Mesendoderm (in vitro differentiated cells): Measurements from ENCODE around the gene PLEKHG4B.

Source experiments
- DNase-seq: peaks from one replicate; pipeline ENCODE4 v3.0.0; 2013
- H2AK5ac ChIP-seq: 2 replicates; pipeline ENCODE4 v1.6.1; 2013; ENCODE audit warnings: low read length, inconsistent platforms
- H2BK120ac ChIP-seq: 2 replicates; pipeline ENCODE4 v1.6.1; 2013; ENCODE audit warnings: low read depth, mild to moderate bottlenecking, low read length, moderate library complexity, mixed read lengths
- H2BK15ac ChIP-seq: replicated peaks from 2 replicates; pipeline ENCODE4 v1.6.1; 2013; ENCODE audit warnings: low read depth, mild to moderate bottlenecking, moderate library complexity
- H2BK5ac ChIP-seq: 2 replicates; pipeline ENCODE4 v1.6.1; 2013; ENCODE audit warnings: low read length, inconsistent platforms
- H3K18ac ChIP-seq: 2 replicates; pipeline ENCODE4 v1.6.1; 2013; ENCODE audit warnings: mild to moderate bottlenecking, low read length, mixed read lengths
- H3K23ac ChIP-seq: one replicate; pipeline ENCODE4 v1.6.1; 2013; ENCODE audit warnings: low read length
- H3K27ac ChIP-seq: 2 replicates; pipeline ENCODE4 v1.5.1; 2013; ENCODE audit warnings: low read depth, mild to moderate bottlenecking, inconsistent platforms, low read length, moderate library complexity
- H3K27me3 ChIP-seq: 2 replicates; pipeline ENCODE4 v1.6.1; 2013; ENCODE audit warnings: low read length, control low read depth, mild to moderate bottlenecking, inconsistent platforms; ENCODE audit not compliant: insufficient read depth, poor library complexity
- H3K36me3 ChIP-seq: 2 replicates; pipeline ENCODE4 v1.6.1; 2013; ENCODE audit warnings: low read length, inconsistent platforms; ENCODE audit not compliant: control insufficient read depth, insufficient read depth
- H3K4ac ChIP-seq: one replicate; pipeline ENCODE4 v1.6.1; 2013; ENCODE audit warnings: low read depth, mild to moderate bottlenecking, low read length, moderate library complexity
- H3K4me1 ChIP-seq: 2 replicates; pipeline ENCODE4 v1.6.1; 2013; ENCODE audit warnings: low read depth, low read length, inconsistent platforms; ENCODE audit not compliant: control insufficient read depth
- H3K4me2 ChIP-seq: 2 replicates; pipeline ENCODE4 v1.6.1; 2013; ENCODE audit warnings: low read length
- H3K4me3 ChIP-seq: 2 replicates; pipeline ENCODE4 v1.5.1; 2013; ENCODE audit warnings: mild to moderate bottlenecking, low read length
- H3K56ac ChIP-seq: one replicate; pipeline ENCODE4 v1.6.1; 2013; ENCODE audit warnings: low read length
- H3K79me1 ChIP-seq: 2 replicates; pipeline ENCODE4 v1.6.1; 2013; ENCODE audit warnings: low read length, inconsistent platforms
- H3K79me2 ChIP-seq: 2 replicates; pipeline ENCODE4 v1.6.1; 2013; ENCODE audit warnings: mild to moderate bottlenecking, low read length; ENCODE audit not compliant: control insufficient read depth, insufficient read depth
- H3K9ac ChIP-seq: 2 replicates; pipeline ENCODE4 v1.6.1; 2013; ENCODE audit warnings: low read length, inconsistent platforms
- H4K5ac ChIP-seq: one replicate; pipeline ENCODE4 v1.6.1; 2013; ENCODE audit warnings: low read length
- H4K8ac ChIP-seq: one replicate; pipeline ENCODE4 v1.6.1; 2013; ENCODE audit warnings: low read depth, mild to moderate bottlenecking, control low read depth, low read length, moderate library complexity
- WGBS: extraction: QIAGEN DNeasy Blood & Tissue Kit; methylation state at CpG from one replicate; pipeline ENCODE4 v1.1.7; 2013; ENCODE audit warnings: low lambda C conversion rate, missing lambda C conversion rate; ENCODE audit not compliant: insufficient coverage; ENCODE audit errors: extremely low coverage; 5-methylcytosine and 5-hydroxymethylcytosine counted together

Gene PLEKHG4B

GRCh38 chr5:149745-150485 is 57.9 kb downstream of the PLEKHG4B start:
- Histone ChIP-seq H3K4ac (no peak overlapping the region), H3K9ac (no peak overlapping the region), H3K56ac (no peak overlapping the region), H3K27ac (no peak overlapping the region), H2BK15ac (no peak overlapping the region), H3K23ac (no peak overlapping the region), H4K8ac (no peak overlapping the region), H4K5ac (no peak overlapping the region), H3K4me1 (no peaks in the 10 kb centered on the region), H3K4me2 (no peak overlapping the region), H3K36me3 (peaks cover 7% of the 10 kb centered on the region), H2BK120ac (no peak overlapping the region), H3K27me3 (no peaks in the 10 kb centered on the region), H3K4me3 (no peak overlapping the region), H3K79me2 (no peaks in the 10 kb centered on the region), H2BK5ac (no peak overlapping the region), H3K18ac (no peak overlapping the region), H2AK5ac (no peak overlapping the region), H3K79me1 (no peaks in the 10 kb centered on the region)
- no peak for DNase-seq
- no CpG with 5 or more reads among the region's 6 CpGs for WGBS

- Histone ChIP-seq H4K8ac (no peak overlapping the region), H3K79me1 (no peaks in the 10 kb centered on the region), H3K79me2 (no peaks in the 10 kb centered on the region), H3K4ac (no peak overlapping the region), H3K56ac (no peak overlapping the region), H3K4me3 (no peak overlapping the region), H3K23ac (no peak overlapping the region), H2AK5ac (no peak overlapping the region), H2BK5ac (no peak overlapping the region), H3K9ac (no peak overlapping the region), H3K36me3 (peaks cover 14% of the 10 kb centered on the region), H3K27me3 (no peaks in the 10 kb centered on the region), H2BK15ac (no peak overlapping the region), H3K4me2 (no peak overlapping the region), H2BK120ac (no peak overlapping the region), H4K5ac (no peak overlapping the region), H3K27ac (no peak overlapping the region), H3K4me1 (no peaks in the 10 kb centered on the region), H3K18ac (no peak overlapping the region)
- WGBS = no CpG with 5 or more reads among the region's 4 CpGs
- DNase-seq = no peak
Observed at GRCh38 chr5:150746-151145, 58.8 kb downstream of the PLEKHG4B start.

- no peak for DNase-seq
- H3K79me1 ChIP-seq = no peaks in the 10 kb centered on the region
- no peaks in the 10 kb centered on the region for H3K79me2 ChIP-seq
- H4K5ac ChIP-seq = no peak overlapping the region
- H3K18ac ChIP-seq = no peak overlapping the region
- WGBS = no CpG with 5 or more reads among the region's 6 CpGs
- no peak overlapping the region for H3K4me2 ChIP-seq
- H2BK15ac ChIP-seq = no peak overlapping the region
- no peak overlapping the region for H3K23ac ChIP-seq
- H3K36me3 ChIP-seq = peaks cover 18% of the 10 kb centered on the region
- no peak overlapping the region for H3K9ac ChIP-seq
- H3K4me3 ChIP-seq = no peak overlapping the region
- no peak overlapping the region for H3K27ac ChIP-seq
- no peak overlapping the region for H4K8ac ChIP-seq
- no peak overlapping the region for H2BK5ac ChIP-seq
- no peaks in the 10 kb centered on the region for H3K4me1 ChIP-seq
- H2AK5ac ChIP-seq = no peak overlapping the region
- no peak overlapping the region for H2BK120ac ChIP-seq
- H3K27me3 ChIP-seq = no peaks in the 10 kb centered on the region
- H3K56ac ChIP-seq = no peak overlapping the region
- H3K4ac ChIP-seq = no peak overlapping the region
Observed at GRCh38 chr5:152077-152476, 60.1 kb downstream of the PLEKHG4B start.

GRCh38 chr5:153256-153655 is 61.3 kb downstream of the PLEKHG4B start:
- no peaks in the 10 kb centered on the region for H3K27me3 ChIP-seq
- no peaks in the 10 kb centered on the region for H3K79me2 ChIP-seq
- H2BK15ac ChIP-seq = no peak overlapping the region
- H3K9ac ChIP-seq = no peak overlapping the region
- WGBS = no CpG with 5 or more reads among the region's 8 CpGs
- H3K4me3 ChIP-seq = no peak overlapping the region
- H3K27ac ChIP-seq = no peak overlapping the region
- no peaks in the 10 kb centered on the region for H3K79me1 ChIP-seq
- H2BK5ac ChIP-seq = no peak overlapping the region
- H3K36me3 ChIP-seq = peaks cover 19% of the 10 kb centered on the region
- no peaks in the 10 kb centered on the region for H3K4me1 ChIP-seq
- no peak overlapping the region for H3K23ac ChIP-seq
- no peak overlapping the region for H3K4ac ChIP-seq
- no peak overlapping the region for H3K56ac ChIP-seq
- H2BK120ac ChIP-seq = no peak overlapping the region
- no peak for DNase-seq
- H4K8ac ChIP-seq = no peak overlapping the region
- no peak overlapping the region for H4K5ac ChIP-seq
- H2AK5ac ChIP-seq = no peak overlapping the region
- no peak overlapping the region for H3K4me2 ChIP-seq
- H3K18ac ChIP-seq = no peak overlapping the region

GRCh38 chr5:154236-154635 is 62.3 kb downstream of the PLEKHG4B start:
- WGBS = no CpG with 5 or more reads among the region's 10 CpGs
- peaks cover 19% of the 10 kb centered on the region for H3K36me3 ChIP-seq
- no peak for DNase-seq
- no peaks in the 10 kb centered on the region for H3K79me1 ChIP-seq
- no peaks in the 10 kb centered on the region for H3K27me3 ChIP-seq
- no peak overlapping the region for H3K18ac ChIP-seq
- no peak overlapping the region for H4K8ac ChIP-seq
- no peak overlapping the region for H2BK120ac ChIP-seq
- no peaks in the 10 kb centered on the region for H3K79me2 ChIP-seq
- no peak overlapping the region for H3K4ac ChIP-seq
- H3K4me3 ChIP-seq = no peak overlapping the region
- no peak overlapping the region for H3K23ac ChIP-seq
- no peak overlapping the region for H2BK15ac ChIP-seq
- H3K4me2 ChIP-seq = no peak overlapping the region
- H2BK5ac ChIP-seq = no peak overlapping the region
- no peak overlapping the region for H2AK5ac ChIP-seq
- H3K4me1 ChIP-seq = no peaks in the 10 kb centered on the region
- no peak overlapping the region for H3K56ac ChIP-seq
- H4K5ac ChIP-seq = no peak overlapping the region
- no peak overlapping the region for H3K27ac ChIP-seq
- no peak overlapping the region for H3K9ac ChIP-seq

- Histone ChIP-seq H2BK15ac (no peak overlapping the region), H3K4me3 (no peak overlapping the region), H3K79me1 (no peaks in the 10 kb centered on the region), H2AK5ac (no peak overlapping the region), H3K23ac (no peak overlapping the region), H3K56ac (no peak overlapping the region), H3K4me2 (no peak overlapping the region), H3K27me3 (no peaks in the 10 kb centered on the region), H3K18ac (no peak overlapping the region), H3K27ac (no peak overlapping the region), H4K8ac (no peak overlapping the region), H4K5ac (no peak overlapping the region), H3K9ac (no peak overlapping the region), H3K36me3 (peaks cover 19% of the 10 kb centered on the region), H3K79me2 (no peaks in the 10 kb centered on the region), H2BK5ac (no peak overlapping the region), H3K4ac (no peak overlapping the region), H2BK120ac (no peak overlapping the region), H3K4me1 (no peaks in the 10 kb centered on the region)
- no peak for DNase-seq
- no CpG with 5 or more reads among the region's 18 CpGs for WGBS
Observed at GRCh38 chr5:154826-155225, 62.9 kb downstream of the PLEKHG4B start.
